ENCODE measurements around the gene GALE.
"Not testable (repeated sequence)": the region's sequence is repeated elsewhere in the genome, so short reads cannot be mapped to it uniquely, and the experiment has no call there.

Gene GALE

GRCh38 chr1:23809751-23810171, 9.2 kb upstream of the GALE start:
- no peak for DNase-seq (ENCODE audit: low spot score)

- DNase-seq (ENCODE audit: low spot score): no peak
These were observed 6.9 kb upstream of the GALE start for GRCh38 chr1:23807453-23807852.

- no peak for DNase-seq (ENCODE audit: low spot score)
These were observed 5.7 kb upstream of the GALE start for GRCh38 chr1:23806280-23806679.

- no peak for DNase-seq (ENCODE audit: low spot score)
These were observed 4.5 kb upstream of the GALE start for GRCh38 chr1:23805025-23805424.

- DNase-seq (ENCODE audit: low spot score): no peak
These were observed 3.8 kb upstream of the GALE start for GRCh38 chr1:23804183-23804835.

GRCh38 chr1:23803674-23804073, 3.1 kb upstream of the GALE start:
- no peak for DNase-seq (ENCODE audit: low spot score)

GRCh38 chr1:23802809-23803342, 2.3 kb upstream of the GALE start:
- not testable (repeated sequence) for DNase-seq (ENCODE audit: low spot score)

- DNase-seq (ENCODE audit: low spot score): no peak
These were observed 1.3 kb upstream of the GALE start for GRCh38 chr1:23801876-23802275.

GRCh38 chr1:23801338-23801748, 789 bp upstream of the GALE start:
- no peak for DNase-seq (ENCODE audit: low spot score)

GRCh38 chr1:23799570-23800399, 769 bp downstream of the GALE start:
- no peak for DNase-seq (ENCODE audit: low spot score)

GRCh38 chr1:23799255-23799569, 1.3 kb downstream of the GALE start:
- no peak for DNase-seq (ENCODE audit: low spot score)

- DNase-seq (ENCODE audit: low spot score): no peak
These were observed 1.9 kb downstream of the GALE start for GRCh38 chr1:23798662-23799142.

GRCh38 chr1:23797478-23798448, 2.8 kb downstream of the GALE start:
- DNase-seq (ENCODE audit: low spot score): no peak

GRCh38 chr1:23796466-23797271, 3.9 kb downstream of the GALE start:
- DNase-seq (ENCODE audit: low spot score): no peak

GRCh38 chr1:23795676-23796465, 4.7 kb downstream of the GALE start:
- no peak for DNase-seq (ENCODE audit: low spot score)

- DNase-seq (ENCODE audit: low spot score): not testable (repeated sequence)
These were observed 5.8 kb downstream of the GALE start for GRCh38 chr1:23794732-23795182.

- DNase-seq (ENCODE audit: low spot score): no peak
These were observed 6.5 kb downstream of the GALE start for GRCh38 chr1:23793861-23794731.

GRCh38 chr1:23793018-23793781, 7.4 kb downstream of the GALE start:
- no peak for DNase-seq (ENCODE audit: low spot score)
